ENCODE results near the gene SERP1.
"Not testable (repeated sequence)": the region's sequence is repeated elsewhere in the genome, so short reads cannot be mapped to it uniquely, and the experiment has no call there.

Gene SERP1

DNA sequence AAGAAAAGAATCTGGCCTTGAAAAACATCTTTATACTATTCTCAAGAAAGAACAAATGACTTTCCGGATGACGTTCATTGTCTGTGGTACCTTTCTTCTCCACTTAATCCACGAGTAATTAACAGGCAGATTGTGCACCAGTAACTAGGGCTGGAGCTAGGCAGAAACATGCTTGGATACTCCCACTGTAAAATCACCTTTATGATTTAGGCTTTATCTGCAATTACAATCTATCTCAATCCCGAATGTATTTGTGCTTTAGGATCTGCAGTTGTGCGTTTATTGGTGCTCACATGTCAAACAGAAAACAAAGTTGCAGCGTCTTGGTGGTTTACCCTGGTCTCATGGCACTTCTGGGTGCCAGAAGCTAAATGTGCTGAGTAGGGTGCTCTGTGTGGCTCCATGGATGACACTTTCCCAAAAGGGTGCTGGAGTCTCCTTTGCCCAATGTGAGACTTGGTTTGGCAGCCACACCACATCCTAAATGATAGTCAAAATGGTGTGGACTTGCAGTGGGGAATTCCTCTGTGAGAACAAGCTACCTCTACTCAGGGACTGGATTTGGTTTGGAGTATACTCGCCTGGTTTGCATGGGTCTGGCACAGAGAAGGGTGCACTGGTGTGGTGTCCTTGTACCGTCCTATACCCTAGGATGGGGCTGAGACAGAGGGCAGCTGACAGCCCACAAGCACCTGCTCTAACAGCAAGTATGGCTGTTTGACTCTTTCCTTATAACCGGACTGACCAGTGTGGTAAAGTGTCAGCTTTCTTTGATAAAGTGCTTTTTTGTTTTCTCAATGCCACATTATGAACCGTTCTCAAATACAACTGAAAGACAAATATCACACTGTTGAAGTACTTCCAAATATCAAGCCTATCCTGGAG lies 7.7 kb downstream of the SERP1 start:
- DNase-seq, result no peak

DNA sequence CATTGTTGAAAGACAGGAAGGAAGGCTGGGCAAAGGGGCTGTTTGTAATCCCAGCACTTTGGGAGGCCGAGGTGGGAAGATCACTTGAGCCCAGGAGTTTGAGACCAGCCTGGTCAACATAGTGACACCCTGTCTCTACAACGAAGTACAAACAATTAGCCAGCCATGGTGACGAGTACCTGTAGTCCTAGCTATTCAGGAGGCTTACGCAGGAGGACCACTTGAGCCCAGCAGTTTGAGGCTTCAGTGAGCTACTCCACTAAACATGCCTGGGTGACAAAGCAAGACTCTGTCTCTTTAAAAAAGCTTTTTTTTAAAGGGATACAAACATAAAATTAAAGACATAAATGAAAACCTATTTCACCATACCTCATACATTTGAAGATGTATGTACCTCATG lies 11.1 kb downstream of the SERP1 start:
- no peak for DNase-seq

DNA sequence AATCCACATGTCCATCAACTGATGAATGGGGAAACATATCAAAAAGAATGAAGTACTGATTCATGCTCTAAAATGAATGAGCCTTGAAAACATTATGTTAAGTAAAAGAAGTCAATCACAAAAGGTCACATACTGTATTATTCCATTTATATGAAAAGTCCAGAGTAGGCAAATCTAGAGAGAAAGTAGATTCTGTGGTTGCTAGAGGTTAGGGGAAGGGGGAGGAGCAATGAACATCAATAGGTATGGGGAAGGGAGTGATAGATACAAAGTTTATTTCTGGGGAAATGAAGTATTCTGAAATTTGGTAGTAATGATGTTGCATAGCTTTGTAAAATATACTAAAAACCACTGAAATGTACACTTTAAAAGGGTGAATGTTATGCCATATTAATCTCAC lies 14.5 kb downstream of the SERP1 start:
- DNase-seq, result no peak

DNA sequence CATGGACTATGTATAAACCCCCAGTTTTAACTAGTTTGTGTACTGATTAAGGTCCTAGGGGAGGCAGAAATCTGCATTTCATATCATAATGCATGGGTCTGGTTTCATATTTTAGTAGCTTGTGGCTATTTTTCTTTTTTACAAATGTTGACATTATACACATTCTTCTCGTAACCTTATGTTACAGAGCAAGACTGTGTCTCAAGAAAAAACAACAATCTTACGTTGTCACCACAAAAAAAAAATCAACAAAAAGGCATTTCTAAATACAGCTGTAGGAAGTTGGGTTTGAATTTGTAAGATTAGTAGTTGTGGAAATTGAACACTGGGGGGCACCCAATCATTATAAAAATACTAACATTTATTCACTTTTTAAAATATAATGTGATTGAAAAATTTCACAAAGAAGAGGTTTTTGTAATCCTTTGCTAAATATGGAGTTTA lies 17.9 kb downstream of the SERP1 start:
- DNase-seq, result peak; percentile 11

DNA sequence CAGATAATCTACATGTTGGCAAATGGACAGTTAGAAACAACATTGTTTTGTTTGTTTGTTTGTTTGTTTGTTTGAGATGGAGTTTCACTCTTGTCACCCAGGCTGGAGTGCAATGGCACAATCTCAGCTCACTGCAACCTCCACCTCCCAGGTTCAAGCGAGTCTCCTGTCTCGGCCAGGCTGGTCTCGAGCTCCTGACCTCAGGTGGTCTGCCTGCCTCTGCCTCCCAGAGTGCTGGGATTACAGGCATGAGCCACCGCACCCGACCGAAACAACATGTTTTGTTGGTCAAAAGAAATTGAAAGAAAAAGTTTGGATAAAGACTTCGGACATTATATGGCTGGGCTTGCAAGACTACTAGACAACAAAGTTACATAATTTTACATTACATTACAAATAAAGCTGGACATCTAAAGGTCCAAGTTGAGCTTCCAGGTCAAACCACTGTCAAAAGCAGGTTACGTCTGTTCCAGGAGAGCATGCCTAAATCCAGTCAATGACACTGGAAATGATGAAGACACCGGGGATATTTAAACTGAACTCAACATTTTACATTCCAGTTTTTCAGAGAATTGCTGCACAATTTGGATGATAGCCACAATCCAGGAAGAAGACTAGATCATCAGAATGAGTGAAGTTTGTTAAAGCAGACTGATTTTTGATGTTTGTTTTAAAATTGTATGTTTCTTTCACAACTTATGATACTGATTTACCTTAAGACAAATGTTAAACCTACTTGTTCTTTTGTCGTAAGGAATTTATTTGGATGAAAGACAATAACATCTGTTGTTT lies 18.6 kb downstream of the SERP1 start:
- no peak for DNase-seq

DNA sequence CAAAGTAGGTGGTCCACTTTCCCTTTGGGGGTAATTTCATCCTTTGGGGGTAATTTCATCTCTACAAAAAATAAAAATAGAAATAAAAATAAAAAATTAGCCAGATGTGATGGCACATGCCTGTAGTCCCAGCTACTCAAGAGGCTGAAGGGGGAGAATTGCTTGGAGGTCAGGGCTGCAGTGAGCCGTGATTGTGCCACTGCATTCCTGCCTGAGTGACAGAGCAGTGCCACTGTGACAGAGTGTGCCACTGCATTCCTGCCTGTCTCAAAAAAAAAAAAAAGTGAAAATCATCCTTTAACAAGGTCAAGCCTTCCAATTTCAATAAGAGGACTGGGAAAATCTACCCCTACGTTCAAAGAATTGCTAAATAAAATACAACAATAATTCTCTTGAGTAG lies 22.8 kb downstream of the SERP1 start:
- no peak for DNase-seq

DNA sequence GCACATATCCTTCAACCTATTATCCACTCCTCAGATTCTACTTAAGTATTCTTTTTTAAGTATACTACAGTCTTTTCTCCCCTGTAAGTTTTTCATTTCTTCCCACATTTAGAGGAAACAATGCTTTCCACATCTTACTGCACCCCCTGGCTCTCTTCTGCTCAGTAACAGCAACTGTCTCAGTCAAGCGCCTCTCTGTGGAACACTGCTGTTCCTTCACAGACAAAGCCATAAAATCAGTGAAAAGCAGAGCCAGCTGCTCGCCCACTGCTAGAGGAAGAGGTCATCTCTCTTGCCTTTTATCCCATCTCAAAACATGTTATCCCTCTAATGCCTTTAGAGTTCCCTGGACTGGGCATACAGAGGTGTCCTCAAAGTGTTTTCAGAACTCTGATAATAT lies 24.8 kb downstream of the SERP1 start:
- DNase-seq, result no peak

DNA sequence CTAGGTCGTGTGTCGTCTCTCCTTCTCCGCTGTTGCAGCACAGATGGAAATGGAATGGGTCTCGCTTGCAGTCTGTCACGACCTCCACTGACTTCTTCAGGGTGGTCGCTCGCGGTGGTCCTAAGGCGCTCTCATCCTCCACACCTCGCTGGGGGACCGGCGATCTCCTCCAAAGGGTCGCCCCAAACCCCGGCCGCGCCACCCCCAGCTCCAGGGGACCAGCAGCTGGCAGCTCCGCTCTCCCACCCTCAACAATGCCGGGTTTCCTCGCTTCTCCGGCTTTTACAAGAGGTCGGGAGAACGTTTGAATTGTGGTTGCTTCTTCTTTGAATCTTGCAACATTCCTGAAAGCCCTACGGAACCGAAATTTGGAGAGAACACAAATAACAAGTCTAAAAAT lies 25.9 kb downstream of the SERP1 start:
- DNase-seq, result no peak

DNA sequence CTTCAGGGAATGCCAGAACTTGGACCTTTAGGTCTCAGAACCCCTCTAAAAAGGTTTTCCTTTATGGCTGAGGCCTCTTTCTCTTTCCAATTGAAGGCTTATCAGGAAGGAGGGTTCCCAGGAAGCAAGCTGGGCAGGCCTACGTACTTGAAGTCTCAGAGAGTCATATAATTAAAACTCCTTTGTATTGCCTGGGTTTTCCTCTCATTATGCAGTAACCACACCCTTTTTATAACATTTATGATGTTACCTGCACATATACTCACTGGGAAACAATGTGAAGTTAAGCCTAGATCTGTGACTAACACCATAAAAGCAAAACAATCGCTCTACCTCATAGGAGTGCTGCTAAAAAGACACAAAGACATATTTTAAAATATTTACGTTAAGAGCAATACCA lies 27.3 kb downstream of the SERP1 start:
- DNase-seq, result no peak

DNA sequence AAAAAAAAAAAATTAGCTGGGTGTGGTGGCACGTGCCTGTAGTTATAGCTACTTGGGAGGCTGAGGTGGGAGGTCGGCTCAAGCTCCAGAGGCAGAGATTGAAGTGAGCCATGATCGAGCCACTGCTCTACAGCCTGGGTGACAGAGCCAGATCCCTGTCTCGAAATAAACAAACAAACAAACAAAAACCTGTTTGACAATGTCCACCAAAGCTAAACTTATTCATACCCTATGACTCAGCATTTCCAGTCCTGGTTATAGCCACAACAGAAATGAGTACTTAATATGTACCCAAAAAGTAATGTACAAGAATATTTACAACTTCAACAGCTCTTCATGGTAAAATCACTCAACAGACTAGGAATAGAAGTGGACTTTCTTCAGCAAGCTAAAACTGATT lies 31.1 kb downstream of the SERP1 start:
- DNase-seq, result no peak

DNA sequence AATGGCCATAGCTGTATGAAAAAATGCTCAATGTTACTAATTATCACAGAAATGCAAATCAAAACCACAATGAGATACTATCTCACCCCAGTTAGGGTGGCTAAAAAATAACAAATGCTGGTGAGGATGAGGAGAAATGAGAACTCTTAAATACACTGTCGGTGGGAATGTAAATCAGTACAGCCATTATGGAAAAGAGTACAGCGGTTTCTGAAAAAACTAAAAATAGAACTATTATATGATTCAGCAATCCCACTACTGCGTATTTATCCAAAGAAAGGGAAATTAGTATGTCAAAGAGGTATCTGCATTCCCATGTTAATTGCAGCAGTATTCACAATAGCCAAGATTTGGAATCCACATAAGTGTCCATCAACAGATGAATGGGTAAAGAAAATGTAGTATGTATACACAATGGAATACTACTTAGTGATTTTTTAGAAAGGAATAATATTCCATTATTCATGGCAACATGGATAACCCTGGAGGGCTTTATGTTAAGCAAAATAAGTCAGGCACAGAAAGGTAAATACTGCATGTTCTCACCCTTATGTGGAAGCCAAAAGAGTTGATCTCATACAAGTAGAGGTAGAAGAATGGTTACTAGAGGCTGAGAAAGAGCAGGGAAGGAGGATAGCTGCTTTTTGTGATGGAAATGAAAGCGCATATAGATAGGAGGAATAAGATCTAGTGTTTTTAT lies 35.0 kb downstream of the SERP1 start:
- no peak for DNase-seq

DNA sequence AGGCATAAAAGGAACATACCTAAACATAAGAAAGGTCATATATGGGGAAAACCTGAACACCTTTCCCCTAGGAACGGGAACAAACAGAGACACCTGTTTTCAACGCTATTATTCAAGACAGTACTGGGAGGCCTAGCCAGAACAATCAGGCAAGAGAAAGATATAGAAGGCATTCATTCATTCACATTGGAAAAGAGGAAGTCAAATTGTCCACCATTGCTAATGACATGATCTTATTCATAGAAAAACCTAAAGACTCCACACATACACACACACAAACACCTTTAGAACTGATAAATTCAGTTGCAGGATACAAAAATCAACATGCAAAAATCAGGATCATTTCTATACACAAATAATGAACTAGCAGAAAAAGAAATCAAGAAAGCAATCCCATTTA lies 36.5 kb downstream of the SERP1 start:
- no peak for DNase-seq

DNA sequence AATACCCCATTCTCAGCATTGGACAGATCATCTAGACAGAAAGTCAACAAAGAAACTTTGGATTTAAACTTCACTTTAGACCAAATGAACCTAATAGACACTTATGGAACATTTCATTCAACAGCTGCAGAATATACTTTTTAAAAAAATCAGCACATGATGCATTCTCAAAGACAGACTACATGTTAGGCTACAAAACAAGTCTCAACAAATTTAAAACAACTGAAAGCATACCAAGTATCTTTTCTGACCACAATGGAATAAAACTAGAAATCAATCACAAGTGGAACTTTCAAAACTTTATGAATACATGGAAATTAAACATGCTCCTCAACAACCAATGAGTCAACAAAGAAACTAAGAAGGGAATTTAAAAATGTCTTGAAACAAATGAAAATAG lies 37.9 kb downstream of the SERP1 start:
- DNase-seq, result no peak

DNA sequence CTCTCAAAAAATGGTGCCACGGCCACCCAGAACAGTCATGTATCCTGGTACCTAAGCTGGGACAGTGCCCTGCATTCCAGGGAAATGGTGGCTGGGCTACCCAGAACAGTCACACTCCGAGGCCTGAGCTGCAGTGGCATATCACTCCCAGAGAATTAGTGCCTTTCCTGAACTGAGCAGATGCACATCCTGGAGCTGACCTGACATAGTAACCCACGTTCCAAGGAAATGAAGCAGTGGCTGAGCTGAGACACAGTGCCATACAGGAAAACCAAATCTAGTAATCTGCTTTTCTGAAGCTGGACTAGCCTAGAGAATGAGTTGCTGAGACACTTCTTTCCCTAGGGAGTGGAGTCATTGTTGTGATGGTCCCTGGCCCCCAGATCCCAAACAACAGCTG lies 41.8 kb downstream of the SERP1 start:
- DNase-seq, result no peak

DNA sequence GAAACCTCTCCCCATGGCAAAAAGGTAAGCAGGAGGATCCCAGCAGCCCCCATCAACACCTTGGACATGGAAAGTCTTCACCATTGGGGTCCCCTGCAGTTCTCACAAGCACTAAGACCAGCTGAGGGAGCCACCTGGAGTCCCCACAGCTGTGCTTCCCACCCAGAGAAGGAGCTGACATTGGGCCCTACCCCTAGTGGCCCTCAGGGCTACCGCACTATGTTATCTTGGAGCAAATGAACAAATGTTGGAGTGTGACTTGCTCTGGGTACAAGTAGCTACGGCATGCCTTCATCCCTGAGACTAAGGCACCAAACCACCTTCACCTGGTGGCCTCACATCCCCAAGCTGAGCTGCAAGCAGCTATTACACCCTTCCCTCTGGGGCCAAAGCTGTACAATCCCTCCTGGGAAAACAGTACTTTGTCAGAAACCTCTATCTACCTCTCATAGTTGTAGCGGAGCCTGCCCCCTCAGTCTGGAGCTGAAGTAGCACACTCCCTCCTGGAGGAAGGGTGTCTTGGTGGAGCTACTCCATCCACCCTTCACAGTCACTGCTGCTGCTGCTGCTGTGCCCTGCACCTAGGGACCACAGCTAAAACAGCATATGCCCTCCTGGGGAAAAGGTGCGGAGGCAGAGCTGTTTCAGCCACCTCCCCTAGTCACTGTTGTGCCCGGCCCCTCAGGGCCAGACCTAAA lies 42.7 kb downstream of the SERP1 start:
- no peak for DNase-seq

DNA sequence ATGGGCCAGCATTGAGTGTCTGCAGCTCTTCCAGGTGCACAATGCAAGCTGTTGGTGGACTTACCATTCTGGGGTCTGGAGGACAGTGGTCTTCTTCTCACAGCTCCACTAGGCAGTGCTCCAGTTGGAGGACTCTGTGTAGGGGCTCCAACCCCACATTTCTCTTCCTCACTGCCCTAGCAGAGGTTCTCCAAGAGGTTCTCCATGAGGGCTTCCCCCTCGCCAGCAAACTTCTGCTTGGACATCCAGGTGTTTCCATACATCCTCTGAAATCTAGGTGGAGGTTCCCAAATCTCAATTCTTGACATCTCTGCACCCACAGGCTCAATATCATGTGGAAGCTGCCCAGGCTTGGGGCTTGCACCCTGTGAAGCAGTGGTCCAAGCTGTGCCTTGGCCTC lies 45.3 kb downstream of the SERP1 start:
- not testable (repeated sequence) for DNase-seq

DNA sequence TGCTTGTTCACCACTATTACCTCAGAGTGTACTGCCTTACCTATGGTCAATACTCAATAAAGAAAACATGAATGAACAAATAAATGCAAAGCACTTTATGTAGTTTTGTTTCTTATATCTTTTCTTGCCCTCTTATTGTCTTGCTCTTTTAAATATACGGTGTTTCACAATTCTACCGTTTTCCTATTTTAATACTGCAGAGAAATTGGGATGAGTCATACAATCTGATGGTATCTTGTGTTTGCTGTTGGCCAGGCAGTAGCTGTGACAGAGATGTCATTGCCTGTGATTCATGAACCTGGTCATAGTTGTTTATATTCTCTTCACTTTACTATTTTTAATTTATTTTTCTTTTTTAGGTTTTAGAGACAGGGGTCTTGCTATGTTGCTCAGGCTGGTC lies 48.3 kb downstream of the SERP1 start:
- DNase-seq, result no peak

DNA sequence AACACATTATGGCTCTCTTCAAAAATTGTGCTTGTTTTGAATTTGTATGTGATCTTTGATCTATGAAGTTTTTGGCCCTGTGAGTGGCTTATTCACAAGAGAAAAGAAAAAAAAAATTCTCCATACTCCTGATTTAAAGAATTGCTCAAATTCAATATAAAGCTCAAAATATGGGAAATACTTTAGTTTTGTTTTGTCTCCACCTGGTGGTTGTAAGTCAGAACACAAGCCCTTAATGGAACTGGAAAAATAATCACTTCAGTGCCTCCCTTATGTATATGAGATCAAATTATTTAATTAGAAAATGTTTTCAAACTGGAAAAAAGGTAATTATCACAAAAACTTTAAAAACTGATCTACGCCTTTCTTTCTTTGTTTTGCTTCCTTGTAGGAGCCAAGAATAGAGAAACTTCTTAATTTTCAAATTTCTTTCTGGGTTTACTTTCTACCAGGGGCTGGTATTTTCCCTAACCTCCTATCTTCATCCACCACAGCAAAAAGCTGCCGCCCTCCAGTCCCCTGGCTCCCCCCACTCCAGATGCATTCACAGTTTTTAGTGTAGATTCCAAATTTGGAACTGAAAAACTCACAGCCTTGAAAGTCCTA lies 50.6 kb downstream of the SERP1 start:
- peak; percentile 50 for DNase-seq

DNA sequence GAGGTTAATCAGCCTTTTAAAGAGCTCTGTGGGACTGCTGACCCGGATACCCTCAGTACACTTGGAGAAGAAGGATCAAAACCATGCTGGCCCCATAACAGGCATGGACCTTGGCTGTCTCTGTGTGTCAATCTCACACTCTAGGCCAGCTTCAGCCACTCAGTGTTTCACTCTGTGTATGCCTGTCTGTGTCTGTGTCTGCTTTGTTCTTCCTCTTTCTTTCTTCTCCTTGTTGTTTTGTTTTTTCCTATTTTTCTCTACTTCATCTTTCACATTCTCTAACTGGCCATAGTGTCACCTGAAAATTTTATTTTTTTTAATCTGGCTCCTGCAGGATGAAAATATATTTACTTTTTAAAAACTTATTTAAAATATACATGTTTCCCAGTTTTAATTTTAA lies 51.1 kb downstream of the SERP1 start:
- no peak for DNase-seq

DNA sequence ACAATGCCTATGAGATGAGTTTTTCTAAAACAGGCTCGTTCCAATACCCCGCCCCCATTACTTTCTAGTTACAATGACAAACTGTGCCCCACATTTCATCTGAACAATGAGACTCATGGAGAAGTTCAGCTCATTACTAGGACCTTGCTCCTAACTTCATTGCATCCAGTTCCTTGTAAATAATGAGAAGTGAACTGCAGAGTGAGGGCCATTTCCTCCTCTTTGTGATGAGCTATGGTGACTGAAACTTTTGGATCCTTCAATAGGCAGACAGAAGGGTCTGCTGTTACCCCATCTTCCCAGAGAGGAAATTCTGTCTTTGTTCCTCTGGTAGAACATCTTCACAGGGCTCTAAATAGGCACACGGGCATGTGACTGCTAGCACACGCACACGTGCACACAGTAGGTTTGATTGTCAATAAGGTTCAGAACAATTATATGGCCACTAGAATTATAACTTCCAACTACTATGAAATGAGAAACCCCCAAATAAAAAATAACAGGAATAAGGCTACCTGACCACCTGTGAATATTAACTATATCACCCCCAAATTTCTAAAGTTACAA lies 51.8 kb downstream of the SERP1 start:
- DNase-seq, result no peak

All from NCI-H446 treated with DMSO at 0.1 percent for 48 hours (cell line).